H1 (cell line): ENCODE results near the gene ATP7A.

Experiments
- BRCA1 ChIP-seq: IDR thresholded peaks from 2 replicates; pipeline ENCODE4 v1.6.1; 2012; ENCODE audit warnings: low read depth, low read length, improper control_type of control experiment
- GTF2F1 ChIP-seq: IDR thresholded peaks from 2 replicates; pipeline ENCODE4 v1.6.1; 2012; ENCODE audit warnings: low read depth, low read length, improper control_type of control experiment, borderline replicate concordance
- TAF7 ChIP-seq: optimal IDR thresholded peaks from 2 replicates; pipeline ENCODE3; 2011; ENCODE audit warnings: low read depth, mild to moderate bottlenecking, inconsistent platforms, low read length, moderate library complexity, borderline replicate concordance

DNA sequence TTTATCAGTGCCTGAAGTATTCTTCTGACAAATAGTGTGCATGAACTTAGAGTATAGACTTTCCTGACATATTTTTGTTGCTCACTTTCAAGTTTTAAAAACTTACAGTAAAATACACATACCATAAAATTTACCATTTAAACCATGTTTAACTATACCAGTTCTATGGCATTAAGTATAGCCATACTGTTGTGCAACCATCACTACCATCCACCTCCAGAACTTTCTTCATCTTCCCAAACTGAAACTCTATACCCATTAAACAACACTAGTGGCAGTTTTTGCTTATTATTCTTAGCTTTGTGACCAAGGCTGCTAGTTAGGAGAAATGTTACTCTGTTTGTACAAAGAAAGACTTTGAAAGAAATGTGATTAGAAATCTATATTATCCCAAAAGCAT lies 25.8 kb downstream of the ATP7A start:
- TF ChIP-seq GTF2F1 (no peak), BRCA1 (no peak), TAF7 (no peak)
